ENCODE results near the gene MKS1.

MKS1 gene

GRCh38 chr17:58156839-58157803 lies 61.9 kb downstream of the MKS1 start:
- peak; percentile 3 for DNase-seq
